ENCODE measurements around the gene WDR86. TPM values are rescaled to one million over a fixed set of nuclear protein-coding genes. Genes with fewer than 3 reads are reported as not detected.

Gene WDR86
- total RNA-seq, 1 experiment from 2014 or later: not detected

- no peaks in the 10 kb centered on the region for H4K20me1 ChIP-seq (ENCODE audit: insufficient read depth)
- DNase-seq (ENCODE audit: low read depth, low spot score) (no peak), ATAC-seq (no peak)
- no peaks in the 10 kb centered on the region for H3K27me3 ChIP-seq (ENCODE audit: insufficient read depth, low read length)
- H3K79me2 ChIP-seq (ENCODE audit: insufficient read depth, low read length): no peaks in the 10 kb centered on the region
- TF ChIP-seq TCF7L2 (IDR thresholded peaks at IDR 0.05; ENCODE audit: borderline replicate concordance, extremely low read depth, insufficient read depth, insufficient read length) (no peak), ELF1 (IDR thresholded peaks at IDR 0.05; ENCODE audit: borderline replicate concordance, low read depth) (no peak), ZBTB33 (IDR thresholded peaks at IDR 0.05; ENCODE audit: extremely low read depth, insufficient replicate concordance, low read length) (no peak), SP1 (IDR thresholded peaks at IDR 0.05; ENCODE audit: low read depth) (no peak), ZNF274 (IDR thresholded peaks at IDR 0.05; ENCODE audit: low read depth, low read length) (no peak), YY1 (IDR thresholded peaks at IDR 0.05; ENCODE audit: extremely low read depth, insufficient replicate concordance, low read depth, low read length) (no peak), CTCF (IDR thresholded peaks at IDR 0.05 in 2 of 3, conservative IDR thresholded peaks at IDR 0.05 in 1 of 3; ENCODE audit: borderline replicate concordance in 1 of 3, insufficient read depth in 1 of 3, low read depth in 2 of 3, low read length in 2 of 3) (no peak), JUND (IDR thresholded peaks at IDR 0.05) (no peak), POLR2AphosphoS5 (IDR thresholded peaks at IDR 0.05; ENCODE audit: low read depth, low read length) (no peak), EZH2 (IDR thresholded peaks at IDR 0.05) (no peak), EZH2phosphoT487 (IDR thresholded peaks at IDR 0.05; ENCODE audit: borderline replicate concordance) (no peak), REST (IDR thresholded peaks at IDR 0.05; ENCODE audit: low read depth) (no peak), FOSL1 (IDR thresholded peaks at IDR 0.05; ENCODE audit: low read depth) (no peak), RAD21 (IDR thresholded peaks at IDR 0.05; ENCODE audit: low read depth) (no peak), CBX3 (IDR thresholded peaks at IDR 0.05; ENCODE audit: low read depth) (no peak), SRF (IDR thresholded peaks at IDR 0.05; ENCODE audit: low read depth) (no peak), SIN3A (IDR thresholded peaks at IDR 0.05; ENCODE audit: low read depth) (no peak), MAX (IDR thresholded peaks at IDR 0.05) (no peak), POLR2A (IDR thresholded peaks at IDR 0.05; ENCODE audit: borderline replicate concordance, extremely low read depth, insufficient read depth, insufficient read length) (no peak), CEBPB (IDR thresholded peaks at IDR 0.05; ENCODE audit: low read depth) (no peak)
- H3K9me3 ChIP-seq (ENCODE audit: control insufficient read depth in 1 of 2, insufficient read depth in 1 of 2, low read depth in 1 of 2, low read length in 2 of 2): no peaks in the 10 kb centered on the region
- no peak overlapping the region for H3K4me2 ChIP-seq (ENCODE audit: low read length)
- peaks cover 0 to 14% of the 10 kb centered on the region in 2 experiments; a peak in 2 of 4 replicates for H3K4me1 ChIP-seq (ENCODE audit: control insufficient read depth in 1 of 2, insufficient read depth in 2 of 2, low read length in 2 of 2)
- ChIA-PET CTCF (no interaction called here), POLR2A (no interaction called here), RAD21 (ENCODE audit: low non-redundant PET in 1 of 2, low total read pairs in 2 of 2, uncharacterized antibody in 2 of 2, unreplicated experiment in 2 of 2) (no interaction called here)
- no TSS peak for BruUV-seq (replicated peaks)
- no peak overlapping the region for H3K9ac ChIP-seq (ENCODE audit: low read length)
- H3K4me3 ChIP-seq (replicated peaks in 1 of 2; ENCODE audit: low read depth in 1 of 2, low read length in 2 of 2): no peak overlapping the region
- intact Hi-C loops (cut with micrococcal nuclease): no loop called here
- H3K9me2 ChIP-seq (ENCODE audit: insufficient read depth): no peaks in the 10 kb centered on the region
- no peak overlapping the region for H2AFZ ChIP-seq (ENCODE audit: low read depth, low read length, poor library complexity, severe bottlenecking)
- H3K36me3 ChIP-seq (ENCODE audit: control insufficient read depth in 1 of 2, insufficient read depth in 2 of 2, low read length in 2 of 2): no peaks in the 10 kb centered on the region
- no peak overlapping the region for H3K27ac ChIP-seq (ENCODE audit: low read depth, low read length)
These were observed 17.8 kb downstream of the WDR86 start for GRCh38 chr7:151392002-151392401.

All from HCT116 (cell line).